K562 (cell line): ENCODE results near the gene VWA5B1. TPM values are rescaled to one million over a fixed set of nuclear protein-coding genes. Genes with fewer than 3 reads are reported as not detected.

Experiments used
- CBX1 ChIP-seq: sonication (generic); IDR thresholded peaks from 2 replicates; pipeline ENCODE4 v1.6.1; 2016; ENCODE audit warnings: antibody characterized with exemption, low read depth, mild to moderate bottlenecking
- CSDE1 ChIP-seq, 2 experiments: fragments of 450-650 bp; IDR thresholded peaks; 2 replicates each; pipeline ENCODE4 v1.6.1; 2016; ENCODE audit warnings: mild to moderate bottlenecking in 1 of 2
- DACH1 ChIP-seq: fragments of 450-650 bp; IDR thresholded peaks from 2 replicates; pipeline ENCODE4 v1.6.1; 2018; ENCODE audit not compliant: partially characterized antibody
- FOS ChIP-seq: IDR thresholded peaks from 3 replicates; pipeline ENCODE4 v1.6.1; 2011; ENCODE audit not compliant: insufficient read length; ENCODE audit errors: extremely low read depth
- FOXK2 ChIP-seq, 2 experiments: fragments of 450-650 bp; IDR thresholded peaks in 1 of 2; conservative IDR thresholded peaks in 1 of 2; 2 replicates each; pipeline ENCODE4 v1.6.1; 2016; ENCODE audit warnings: low read depth in 2 of 2, mild to moderate bottlenecking in 1 of 2
- GABPB2 ChIP-seq: fragments of 250-450 bp; sonication (Bioruptor Pico); conservative IDR thresholded peaks from 2 replicates; pipeline ENCODE4 v1.5.1; 2021; ENCODE audit warnings: mild to moderate bottlenecking
- GATA2 ChIP-seq: sonication (generic); formaldehyde crosslinking; IDR thresholded peaks from 2 replicates; pipeline ENCODE4 v1.4.0; 2020; ENCODE audit warnings: mild to moderate bottlenecking, missing genetic modification reagents
- MAFF ChIP-seq: IDR thresholded peaks from 2 replicates; pipeline ENCODE4 v1.6.1; 2012; ENCODE audit warnings: low read length, improper control_type of control experiment
- NR4A1 ChIP-seq, 2 experiments: fragments of 250-450 bp in 1 of 2; fragments of 450-650 bp in 1 of 2; sonication (Bioruptor Pico) in 1 of 2; IDR thresholded peaks; 2 replicates each; pipeline versions ENCODE4 v1.4.0 to v1.6.1; 2016 to 2020; ENCODE audit warnings: mild to moderate bottlenecking in 2 of 2, missing compliant biosample characterization in 1 of 2, missing genetic modification characterization in 1 of 2, moderate library complexity in 1 of 2
- OTX1 ChIP-seq: fragments of 450-650 bp; formaldehyde crosslinking; IDR thresholded peaks from 2 replicates; pipeline ENCODE4 v1.4.0; 2022; ENCODE audit warnings: mild to moderate bottlenecking
- PRPF4 ChIP-seq: fragments of 200-400 bp; formaldehyde crosslinking; IDR thresholded peaks from one replicate; pipeline ENCODE4 v1.6.1; 2017; ENCODE audit warnings: low read length, low read depth, mild to moderate bottlenecking; ENCODE audit not compliant: insufficient read depth, poor library complexity, severe bottlenecking
- SIX5 ChIP-seq, 2 experiments: IDR thresholded peaks; 2 replicates each; pipeline ENCODE4 v1.6.1; 2011; ENCODE audit warnings: low read length in 2 of 2, borderline replicate concordance in 1 of 2, low read depth in 1 of 2, mild to moderate bottlenecking in 1 of 2, moderate library complexity in 1 of 2; ENCODE audit not compliant: insufficient read depth in 1 of 2
- SMARCE1 ChIP-seq: fragments of 450-650 bp; IDR thresholded peaks from 2 replicates; pipeline ENCODE4 v1.7.1; 2016; ENCODE audit warnings: mild to moderate bottlenecking
- SMC3 ChIP-seq: conservative IDR thresholded peaks from 2 replicates; pipeline ENCODE4 v1.6.1; 2011; ENCODE audit warnings: low read depth, low read length, improper control_type of control experiment; ENCODE audit not compliant: insufficient read depth
- TBL1XR1 ChIP-seq, 2 experiments: IDR thresholded peaks; 2 replicates each; pipeline ENCODE4 v1.6.1; 2012; ENCODE audit warnings: improper control_type of control experiment in 2 of 2, low read length in 2 of 2, mild to moderate bottlenecking in 1 of 2
- TGIF2 ChIP-seq: sonication (generic); formaldehyde crosslinking; IDR thresholded peaks from 2 replicates; pipeline ENCODE4 v1.8.1; 2022; ENCODE audit warnings: mild to moderate bottlenecking, missing genetic modification reagents, moderate library complexity
- VEZF1 ChIP-seq: fragments of 200-800 bp; sonication (Bioruptor generic); IDR thresholded peaks from 2 replicates; pipeline ENCODE4 v1.6.1; 2017; ENCODE audit warnings: missing genetic modification characterization, missing compliant biosample characterization
- ZC3H4 ChIP-seq: sonication (generic); formaldehyde crosslinking; IDR thresholded peaks from 2 replicates; pipeline ENCODE4 v1.9.0; 2021; ENCODE audit warnings: missing genetic modification reagents, borderline replicate concordance
- ZKSCAN1 ChIP-seq: fragments of 150-350 bp; IDR thresholded peaks from 2 replicates; pipeline ENCODE4 v1.6.1; 2016; ENCODE audit warnings: low read depth, low read length
- ZNF445 ChIP-seq: fragments of 250-450 bp; sonication (Bioruptor Pico); IDR thresholded peaks from 2 replicates; pipeline ENCODE4 v1.4.0; 2020; ENCODE audit warnings: low read depth, mild to moderate bottlenecking, moderate library complexity
- polyA plus RNA-seq, 8 experiments: library from polyadenylated mRNA; depleted of rRNA in 4 of 8; stranded (reverse) in 5 of 8; unstranded in 3 of 8; fragments of >200 nt; fragmentation: Nextera tagmentation in 2 of 8; fragmentation: Illumina TruSeq in 1 of 8; extraction: Ambion mirVana in 2 of 8; extraction: Trizol in 1 of 8; gene quantifications; 2 replicates each; pipeline versions ENCODE4 v1.2.1 to v1.2.3, GENCODE V29; 2011 to 2014; ENCODE audit warnings: inconsistent platforms in 1 of 8, missing spikeins in 1 of 8
- total RNA-seq, 7 experiments: library from RNA; depleted of rRNA in 6 of 7; stranded (reverse); fragments of >200 nt in 6 of 7; fragmentation: Illumina TruSeq in 2 of 7; extraction: Trizol in 2 of 7; gene quantifications; 2 replicates each; pipeline versions ENCODE4 v1.2.1 to v1.2.3, GENCODE V29; 2011 to 2021; ENCODE audit warnings: low replicate concordance in 1 of 7
- TF ChIP-seq, protein P1 (sequence below): fragments of 250-450 bp; sonication (Bioruptor Pico); IDR thresholded peaks from 2 replicates; pipeline ENCODE4 v1.9.0; 2021; ENCODE audit warnings: mild to moderate bottlenecking

Gene VWA5B1
- total and polyA plus RNA-seq, 9 of the 15 experiments (the other 6 are each of a cell fraction or from before 2014, with no cell fraction given) = not detected

DNA sequence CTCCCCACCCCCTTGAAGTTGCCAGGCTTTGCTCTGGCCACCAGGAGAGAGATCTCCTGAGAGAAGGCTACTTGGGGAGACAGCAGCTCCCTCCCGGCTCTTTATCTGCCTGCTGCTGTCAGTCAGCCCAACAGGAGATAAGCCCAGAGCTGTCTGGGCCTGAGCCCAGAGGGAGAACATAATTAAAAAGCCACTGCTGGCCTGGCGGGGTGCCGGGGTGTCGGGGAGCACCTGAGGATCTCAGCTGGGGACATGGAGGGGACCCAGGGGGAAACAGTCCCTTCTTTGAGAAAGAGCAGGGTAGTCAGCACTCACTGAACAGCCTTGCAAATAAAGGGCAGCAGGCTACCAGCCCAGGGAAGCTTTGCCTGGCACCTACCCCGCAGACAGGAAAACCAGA lies 17.9 kb downstream of the VWA5B1 start (continued):
- TF ChIP-seq, protein P1, sequence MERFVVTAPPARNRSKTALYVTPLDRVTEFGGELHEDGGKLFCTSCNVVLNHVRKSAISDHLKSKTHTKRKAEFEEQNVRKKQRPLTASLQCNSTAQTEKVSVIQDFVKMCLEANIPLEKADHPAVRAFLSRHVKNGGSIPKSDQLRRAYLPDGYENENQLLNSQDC (CRISPR knock-in tag) = no peak
- TF ChIP-seq VEZF1 (CRISPR knock-in tag) (peak; percentile 55; the same call in 1 of the 2 replicates), TBL1XR1 (IDR thresholded peaks at IDR 0.05; ENCODE audit: low read length in 2 of 2) (peak in 1 of 2 experiments; percentile 49; a peak in 1 of 4 replicates), DACH1 (no peak), CSDE1 (IDR thresholded peaks at IDR 0.05) (no peak), CBX1 (no peak), PRPF4 (no peak), TGIF2 (CRISPR knock-in tag) (no peak), SMARCE1 (no peak), FOXK2 (conservative IDR thresholded peaks at IDR 0.05 in 1 of 2, IDR thresholded peaks at IDR 0.05 in 1 of 2; ENCODE audit: low read depth in 2 of 2) (no peak), GATA2 (no peak), FOS (no peak), SMC3 (no peak), ZKSCAN1 (no peak), ZNF445 (CRISPR knock-in tag) (no peak), ZC3H4 (CRISPR knock-in tag) (no peak), NR4A1 (CRISPR knock-in tag; IDR thresholded peaks at IDR 0.05) (no peak), NR4A1 (tag; IDR thresholded peaks at IDR 0.05) (no peak), GABPB2 (CRISPR knock-in tag) (no peak), MAFF (no peak), SIX5 (IDR thresholded peaks at IDR 0.05; ENCODE audit: borderline replicate concordance in 1 of 2, insufficient read depth in 1 of 2, low read depth in 1 of 2, low read length in 2 of 2) (no peak), OTX1 (CRISPR knock-in tag) (no peak)
